HepG2 (cell line): ENCODE data around the gene DNMT3A. TPM values are rescaled to one million over a fixed set of nuclear protein-coding genes. Genes with fewer than 3 reads are reported as not detected.

Experiments used
- ATAC-seq: fragments of 200-7000 bp; cut with Tn5 transposase; 3 replicates; pipeline ENCODE4 v1.9.1; 2020; ENCODE audit warnings: mild to moderate bottlenecking, moderate library complexity
- BruUV-seq: library from RNA; stranded (reverse); fragments of 400-500 nt; replicated peaks from 2 replicates; lab custom pipeline; 2021; lab: Mats Ljungman, UMichigan
- CTCF ChIA-PET: fragments of 300-600 bp; formaldehyde crosslinking; extraction: SDS; loops from one replicate; lab custom pipeline; 2021; ENCODE audit warnings: low total read pairs, inconsistent platforms, low intra/inter-chr PET ratio; lab: Yijun Ruan, JAX
- POLR2A ChIA-PET: fragments of 350-600 bp; sonication (Branson Sonifier 250); formaldehyde crosslinking; loops from one replicate; lab custom pipeline; 2020; ENCODE audit warnings: antibody characterized with exemption, inconsistent platforms; lab: Yijun Ruan, JAX
- DNase-seq: peaks from one replicate; pipeline ENCODE4 v3.0.0-alpha.2; 2015; ENCODE audit warnings: low spot score
- FAIRE-seq: peaks from 3 replicates; lab custom pipeline; 2011; peaks lifted over from hg19 to GRCh38; lab: Jason Lieb, UNC
- H2AFZ ChIP-seq: one replicate; pipeline ENCODE4 v1.6.1; 2011; ENCODE audit warnings: low read length, inconsistent platforms
- H3K27ac ChIP-seq: fragments of 300-600 bp; 3 replicates; pipeline ENCODE4 v1.8.0; 2011; ENCODE audit warnings: mixed run types, mild to moderate bottlenecking, mixed read lengths, low read length, inconsistent platforms; ENCODE audit not compliant: insufficient read depth; ENCODE audit errors: extremely low read length
- H3K27me3 ChIP-seq, 2 experiments: fragments of 200-600 bp in 1 of 2; 2 replicates in 1 of 2; 3 replicates in 1 of 2; pipeline versions ENCODE4 v1.6.0 to v1.8.0; 2011; ENCODE audit warnings: low read length in 2 of 2, mild to moderate bottlenecking in 2 of 2, moderate library complexity in 2 of 2, inconsistent platforms in 1 of 2; ENCODE audit not compliant: insufficient read depth in 2 of 2, control insufficient read depth in 1 of 2
- H3K36me3 ChIP-seq, 2 experiments: fragments of 200-600 bp in 1 of 2; replicated peaks in 1 of 2; 2 replicates in 1 of 2; 3 replicates in 1 of 2; pipeline versions ENCODE4 v1.5.1 to v1.8.0; 2011; ENCODE audit warnings: low read length in 2 of 2, inconsistent platforms in 1 of 2; ENCODE audit not compliant: insufficient read depth in 2 of 2, control insufficient read depth in 1 of 2
- H3K4me1 ChIP-seq: 2 replicates; pipeline ENCODE4 v1.5.1; 2012; ENCODE audit warnings: low read length, inconsistent platforms; ENCODE audit not compliant: insufficient read depth
- H3K4me2 ChIP-seq: 2 replicates; pipeline ENCODE4 v1.6.0; 2011; ENCODE audit warnings: low read depth, low read length, inconsistent platforms
- H3K4me3 ChIP-seq, 3 experiments: fragments of 200-600 bp in 1 of 3; sonication (generic), shearing (Covaris generic) in 1 of 3; replicated peaks in 1 of 3; 2 replicates each; pipeline ENCODE4 v1.5.1; 2011 to 2016; ENCODE audit warnings: low read length in 3 of 3, inconsistent platforms in 2 of 3, low read depth in 2 of 3, mild to moderate bottlenecking in 2 of 3, control low read depth in 1 of 3, mixed read lengths in 1 of 3; ENCODE audit not compliant: insufficient read depth in 1 of 3
- H3K79me2 ChIP-seq: one replicate; pipeline ENCODE4 v1.6.1; 2011; ENCODE audit warnings: low read length, inconsistent platforms; ENCODE audit not compliant: insufficient read depth
- H3K9ac ChIP-seq: 2 replicates; pipeline ENCODE4 v1.6.0; 2011; ENCODE audit warnings: mild to moderate bottlenecking, low read depth, low read length, inconsistent platforms; ENCODE audit not compliant: insufficient read depth
- H3K9me3 ChIP-seq: 2 replicates; pipeline ENCODE4 v1.5.1; 2012; ENCODE audit warnings: mild to moderate bottlenecking, low read length
- H4K20me1 ChIP-seq: 2 replicates; pipeline ENCODE4 v1.6.0; 2011; ENCODE audit warnings: inconsistent platforms, mild to moderate bottlenecking, low read length, moderate library complexity; ENCODE audit not compliant: insufficient read depth
- CCAR2 ChIP-seq: fragments of 200-400 bp; formaldehyde crosslinking; optimal IDR thresholded peaks from 2 replicates; pipeline ENCODE3; 2018; ENCODE audit warnings: low read depth, mild to moderate bottlenecking, low read length, moderate library complexity
- MXI1 ChIP-seq: IDR thresholded peaks from 3 replicates; pipeline ENCODE4 v1.6.1; 2012; ENCODE audit warnings: low read depth, low read length, inconsistent platforms, borderline replicate concordance
- MYNN ChIP-seq: sonication (generic); formaldehyde crosslinking; IDR thresholded peaks from 2 replicates; pipeline ENCODE4 v1.4.0; 2020; ENCODE audit warnings: mild to moderate bottlenecking, low read depth, missing genetic modification reagents
- NR3C1 ChIP-seq: sonication (generic); formaldehyde crosslinking; IDR thresholded peaks from 2 replicates; pipeline ENCODE4 v1.4.0; 2020; ENCODE audit warnings: missing genetic modification reagents
- PHF5A ChIP-seq: IDR thresholded peaks from one replicate; pipeline ENCODE4 v1.6.1; 2018; ENCODE audit warnings: low read depth, missing genetic modification reagents; ENCODE audit not compliant: unreplicated experiment
- POGZ ChIP-seq: sonication (generic); formaldehyde crosslinking; IDR thresholded peaks from 2 replicates; pipeline ENCODE4 v1.4.0; 2020; ENCODE audit warnings: mild to moderate bottlenecking, missing genetic modification reagents
- RNF219 ChIP-seq: sonication (generic); formaldehyde crosslinking; IDR thresholded peaks from 2 replicates; pipeline ENCODE4 v1.5.0; 2020; ENCODE audit warnings: mild to moderate bottlenecking, missing genetic modification reagents
- SMAD1 ChIP-seq: sonication (generic); formaldehyde crosslinking; IDR thresholded peaks from 2 replicates; pipeline ENCODE4 v1.4.0; 2020; ENCODE audit warnings: missing genetic modification reagents, low read depth, mild to moderate bottlenecking, borderline replicate concordance
- SNAI1 ChIP-seq: sonication (generic); formaldehyde crosslinking; IDR thresholded peaks from 2 replicates; pipeline ENCODE4 v1.5.0; 2020; ENCODE audit warnings: mild to moderate bottlenecking, missing genetic modification reagents, borderline replicate concordance
- SNAPC2 ChIP-seq: sonication (generic); formaldehyde crosslinking; IDR thresholded peaks from 2 replicates; pipeline ENCODE4 v1.8.1; 2022; ENCODE audit warnings: mild to moderate bottlenecking, missing genetic modification reagents
- THAP8 ChIP-seq: sonication (generic); formaldehyde crosslinking; IDR thresholded peaks from 2 replicates; pipeline ENCODE4 v1.5.1; 2020; ENCODE audit warnings: missing genetic modification reagents, mild to moderate bottlenecking, borderline replicate concordance
- ZNF234 ChIP-seq: sonication (generic); formaldehyde crosslinking; conservative IDR thresholded peaks from 2 replicates; pipeline ENCODE4 v1.5.1; 2020; ENCODE audit warnings: mild to moderate bottlenecking, missing genetic modification reagents
- ZNF567 ChIP-seq: sonication (generic); formaldehyde crosslinking; IDR thresholded peaks from 2 replicates; pipeline ENCODE4 v1.8.1; 2023; ENCODE audit warnings: mild to moderate bottlenecking, missing genetic modification reagents, borderline replicate concordance
- ZNF589 ChIP-seq: sonication (generic); formaldehyde crosslinking; conservative IDR thresholded peaks from 2 replicates; pipeline ENCODE4 v1.8.0; 2022; ENCODE audit warnings: mild to moderate bottlenecking, moderate library complexity, missing genetic modification reagents
- ZNF780A ChIP-seq: sonication (generic); formaldehyde crosslinking; IDR thresholded peaks from 2 replicates; pipeline ENCODE4 v1.8.0; 2022; ENCODE audit warnings: mild to moderate bottlenecking, missing genetic modification reagents, moderate library complexity
- WGBS: methylation state at CpG from one replicate; pipeline ENCODE4 v1.1.6; 2017; ENCODE audit warnings: low lambda C conversion rate; 5-methylcytosine and 5-hydroxymethylcytosine counted together
- in situ Hi-C: cut with HindIII; loops from 2 replicates; pipeline ENCODE4 v1.10.0; 2017; ENCODE audit warnings: low pct_unique_long_range_greater_than_20kb; ENCODE audit not compliant: extremely low pct_ligation_motif_present
- intact Hi-C: fragments of 100-400 bp; cut with micrococcal nuclease; formaldehyde crosslinking; loops from one replicate; pipeline ENCODE4 v1.10.0; 2022; ENCODE audit not compliant: unreplicated experiment
- polyA plus RNA-seq, 8 experiments: library from polyadenylated mRNA; depleted of rRNA in 3 of 8; stranded (reverse) in 7 of 8; unstranded in 1 of 8; fragments of >200 nt; fragmentation: Illumina TruSeq in 4 of 8; extraction: Trizol in 4 of 8; gene quantifications; 2 replicates each; pipeline versions ENCODE4 v1.2.1 to v1.2.3, GENCODE V29; 2011 to 2016; ENCODE audit warnings: low read depth in 4 of 8, missing spikeins in 1 of 8, mixed read lengths in 1 of 8; ENCODE audit not compliant: insufficient read depth in 1 of 8
- total RNA-seq, 5 experiments: library from RNA; depleted of rRNA; stranded (reverse); fragments of >200 nt; fragmentation: Illumina TruSeq; extraction: Trizol; gene quantifications; 2 replicates each; pipeline ENCODE4 v1.2.3, GENCODE V29; 2016; ENCODE audit warnings: low read depth in 1 of 5
- TF ChIP-seq, protein P1 (sequence below): sonication (generic); formaldehyde crosslinking; IDR thresholded peaks from 2 replicates; pipeline ENCODE4 v1.4.0; 2020; ENCODE audit warnings: low read depth, missing genetic modification reagents

DNMT3A gene
- total and polyA plus RNA-seq, 2 of the 13 experiments (the other 11 are each of a cell fraction or from before 2014, with no cell fraction given) = 14.7 to 29.1 TPM

DNA sequence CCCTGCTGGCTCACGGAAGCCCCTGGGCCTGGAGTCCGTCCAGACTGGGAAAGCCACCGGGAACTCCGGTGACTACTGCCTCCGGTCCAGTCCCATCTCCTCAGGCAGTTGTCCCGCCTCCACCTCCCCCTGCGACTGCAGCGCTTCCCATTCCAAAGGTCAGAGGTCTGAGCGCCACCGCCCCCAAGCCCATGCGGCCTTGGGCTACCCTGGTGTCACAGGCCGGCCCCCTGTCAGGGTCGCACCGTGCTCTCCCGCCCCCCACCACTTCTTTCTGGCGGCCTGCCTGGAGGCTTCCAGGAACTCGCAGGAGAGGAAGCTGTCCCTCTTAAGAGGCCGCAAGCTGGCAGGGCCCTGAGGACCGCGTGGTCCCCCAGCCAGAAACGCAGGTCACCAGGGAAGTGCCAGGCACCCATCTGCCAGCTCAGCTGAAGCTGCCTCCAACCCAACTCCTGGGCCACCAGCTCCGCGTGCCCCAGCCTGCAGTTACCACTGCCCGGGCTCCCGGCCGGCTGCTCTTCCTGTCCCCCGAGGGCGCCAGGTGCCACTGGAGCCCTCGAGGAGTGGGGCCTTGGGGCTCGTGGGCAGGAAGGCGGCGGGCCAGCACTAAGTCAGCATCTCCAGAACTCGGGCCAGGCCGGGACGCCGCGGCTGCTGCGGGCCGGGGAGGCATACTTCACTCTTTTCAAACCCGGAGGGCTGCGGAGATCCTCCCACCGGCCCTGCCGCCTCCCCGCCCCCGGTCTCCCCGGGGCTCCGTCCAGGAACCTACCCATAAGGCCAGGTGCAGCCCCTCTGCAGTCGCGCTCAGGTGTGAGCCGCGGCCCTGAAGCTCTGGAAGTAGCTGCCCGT lies 90.1 kb downstream of the DNMT3A start:
- H3K9ac ChIP-seq = peak overlapping the region; percentile 96
- peaks cover 7 to 14% of the 10 kb centered on the region in 2 experiments for H3K36me3 ChIP-seq
- FAIRE-seq = peak; percentile 80
- peaks cover 48% of the 10 kb centered on the region for H3K4me1 ChIP-seq
- TSS peak; percentile 74 for BruUV-seq
- ChIA-PET CTCF (no interaction called here), POLR2A (interaction anchor here (0.6 to 3.6 kb wide), 19 partner anchors 9 to 1325 kb away, joined by 3 to 19 read pairs (median 6); partner anchors contain the start of genes ATAD2B and DTNB)
- 0% methylated on average over 18 of the region's 52 CpGs for WGBS
- peak overlapping the region; percentile 67 to 87 (median 80) for H3K4me3 ChIP-seq
- no peak overlapping the region for H2AFZ ChIP-seq
- H3K9me3 ChIP-seq = no peaks in the 10 kb centered on the region
- H4K20me1 ChIP-seq = no peaks in the 10 kb centered on the region
- peak overlapping the region; percentile 99 for H3K27ac ChIP-seq
- intact Hi-C loops (no loop called here), in situ Hi-C loops (no loop called here)
- H3K79me2 ChIP-seq = peaks cover 27% of the 10 kb centered on the region
- ATAC-seq = peak; percentile 78
- peak overlapping the region; percentile 97 for H3K4me2 ChIP-seq
- peak; percentile 91 for DNase-seq
- no peaks in the 10 kb centered on the region for H3K27me3 ChIP-seq
- TF ChIP-seq ZNF589 (CRISPR knock-in tag) (peak; percentile 75; the same call in 1 of the 2 replicates), ZNF567 (CRISPR knock-in tag) (peak; percentile 98), MXI1 (peak; percentile 33; the same call in 1 of the 3 replicates), PHF5A (peak; percentile 56), ZNF234 (CRISPR knock-in tag) (no peak), CCAR2 (no peak), MYNN (CRISPR knock-in tag) (peak; percentile 67), SMAD1 (CRISPR knock-in tag) (peak; percentile 96; the same call in 1 of the 2 replicates), SNAI1 (peak; percentile 11; the same call in 1 of the 2 replicates), SNAPC2 (peak; percentile 94), ZNF780A (CRISPR knock-in tag) (no peak; the same call in 1 of the 2 replicates), NR3C1 (no peak), POGZ (CRISPR knock-in tag) (peak; percentile 90), RNF219 (CRISPR knock-in tag) (no peak), THAP8 (CRISPR knock-in tag) (0 out of 2 replicates have a peak, but pooled peaks have one; percentile 32)
- TF ChIP-seq, protein P1, sequence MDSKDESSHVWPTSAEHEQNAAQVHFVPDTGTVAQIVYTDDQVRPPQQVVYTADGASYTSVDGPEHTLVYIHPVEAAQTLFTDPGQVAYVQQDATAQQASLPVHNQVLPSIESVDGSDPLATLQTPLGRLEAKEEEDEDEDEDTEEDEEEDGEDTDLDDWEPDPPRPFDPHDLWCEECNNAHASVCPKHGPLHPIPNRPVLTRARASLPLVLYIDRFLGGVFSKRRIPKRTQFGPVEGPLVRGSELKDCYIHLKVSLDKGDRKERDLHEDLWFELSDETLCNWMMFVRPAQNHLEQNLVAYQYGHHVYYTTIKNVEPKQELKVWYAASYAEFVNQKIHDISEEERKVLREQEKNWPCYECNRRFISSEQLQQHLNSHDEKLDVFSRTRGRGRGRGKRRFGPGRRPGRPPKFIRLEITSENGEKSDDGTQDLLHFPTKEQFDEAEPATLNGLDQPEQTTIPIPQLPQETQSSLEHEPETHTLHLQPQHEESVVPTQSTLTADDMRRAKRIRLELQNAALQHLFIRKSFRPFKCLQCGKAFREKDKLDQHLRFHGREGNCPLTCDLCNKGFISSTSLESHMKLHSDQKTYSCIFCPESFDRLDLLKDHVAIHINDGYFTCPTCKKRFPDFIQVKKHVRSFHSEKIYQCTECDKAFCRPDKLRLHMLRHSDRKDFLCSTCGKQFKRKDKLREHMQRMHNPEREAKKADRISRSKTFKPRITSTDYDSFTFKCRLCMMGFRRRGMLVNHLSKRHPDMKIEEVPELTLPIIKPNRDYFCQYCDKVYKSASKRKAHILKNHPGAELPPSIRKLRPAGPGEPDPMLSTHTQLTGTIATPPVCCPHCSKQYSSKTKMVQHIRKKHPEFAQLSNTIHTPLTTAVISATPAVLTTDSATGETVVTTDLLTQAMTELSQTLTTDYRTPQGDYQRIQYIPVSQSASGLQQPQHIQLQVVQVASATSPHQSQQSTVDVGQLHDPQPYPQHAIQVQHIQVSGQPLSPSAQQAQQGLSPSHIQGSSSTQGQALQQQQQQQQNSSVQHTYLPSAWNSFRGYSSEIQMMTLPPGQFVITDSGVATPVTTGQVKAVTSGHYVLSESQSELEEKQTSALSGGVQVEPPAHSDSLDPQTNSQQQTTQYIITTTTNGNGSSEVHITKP (CRISPR knock-in tag) = peak; percentile 90
